Measurements from ENCODE around the gene KRR1.

GRCh38 chr12:75511116-75512048, at the start of gene KRR1:
- TF ChIP-seq EZH2 (IDR thresholded peaks at IDR 0.05; ENCODE audit: low read depth, unreplicated experiment) (no peak), POLR2AphosphoS5 (IDR thresholded peaks at IDR 0.05; ENCODE audit: low read depth) (peak; percentile 77), EZH2phosphoT487 (IDR thresholded peaks at IDR 0.05; ENCODE audit: unreplicated experiment) (no peak)
- TF ChIP-seq, protein P1, sequence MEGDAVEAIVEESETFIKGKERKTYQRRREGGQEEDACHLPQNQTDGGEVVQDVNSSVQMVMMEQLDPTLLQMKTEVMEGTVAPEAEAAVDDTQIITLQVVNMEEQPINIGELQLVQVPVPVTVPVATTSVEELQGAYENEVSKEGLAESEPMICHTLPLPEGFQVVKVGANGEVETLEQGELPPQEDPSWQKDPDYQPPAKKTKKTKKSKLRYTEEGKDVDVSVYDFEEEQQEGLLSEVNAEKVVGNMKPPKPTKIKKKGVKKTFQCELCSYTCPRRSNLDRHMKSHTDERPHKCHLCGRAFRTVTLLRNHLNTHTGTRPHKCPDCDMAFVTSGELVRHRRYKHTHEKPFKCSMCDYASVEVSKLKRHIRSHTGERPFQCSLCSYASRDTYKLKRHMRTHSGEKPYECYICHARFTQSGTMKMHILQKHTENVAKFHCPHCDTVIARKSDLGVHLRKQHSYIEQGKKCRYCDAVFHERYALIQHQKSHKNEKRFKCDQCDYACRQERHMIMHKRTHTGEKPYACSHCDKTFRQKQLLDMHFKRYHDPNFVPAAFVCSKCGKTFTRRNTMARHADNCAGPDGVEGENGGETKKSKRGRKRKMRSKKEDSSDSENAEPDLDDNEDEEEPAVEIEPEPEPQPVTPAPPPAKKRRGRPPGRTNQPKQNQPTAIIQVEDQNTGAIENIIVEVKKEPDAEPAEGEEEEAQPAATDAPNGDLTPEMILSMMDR (conservative IDR thresholded peaks at IDR 0.05; ENCODE audit: low read depth in 2 of 2): no peak
